NCI-H2171 (cell line): ENCODE results near the gene POLG2.
"Not testable (repeated sequence)": the region's sequence is repeated elsewhere in the genome, so short reads cannot be mapped to it uniquely, and the experiment has no call there.

ENCODE experiments used
- DNase-seq: peaks from one replicate; lab custom pipeline; 2025; lab: John Stamatoyannopoulos, UW

POLG2 gene

GRCh38 chr17:64484380-64484779 is 12.5 kb downstream of the POLG2 start:
- no peak for DNase-seq

- DNase-seq, result no peak
Measured at GRCh38 chr17:64480951-64481350, 15.9 kb downstream of the POLG2 start.

GRCh38 chr17:64477849-64478248 is 19.0 kb downstream of the POLG2 start:
- DNase-seq, result no peak

DNA sequence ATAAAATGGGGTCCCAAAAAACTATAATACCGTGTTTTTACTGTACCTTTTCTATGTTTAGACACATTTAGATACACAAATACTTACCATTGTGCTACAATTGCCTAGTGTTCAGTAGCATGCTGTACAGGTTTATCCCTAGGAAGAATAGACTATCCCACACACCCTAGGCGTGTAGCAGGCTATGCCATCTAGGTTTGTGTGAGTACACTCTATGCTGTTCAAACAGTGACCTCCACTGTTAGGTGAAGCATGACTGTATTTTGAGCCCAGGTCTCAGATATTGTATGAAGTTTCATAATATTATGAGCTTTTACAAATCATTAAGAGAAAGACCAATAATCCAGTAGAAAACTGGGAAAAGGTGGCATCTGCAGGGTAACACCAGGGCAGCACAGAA is 24.3 kb downstream of the POLG2 start:
- no peak for DNase-seq

GRCh38 chr17:64471440-64471839 is 25.4 kb downstream of the POLG2 start:
- DNase-seq, result no peak

DNA sequence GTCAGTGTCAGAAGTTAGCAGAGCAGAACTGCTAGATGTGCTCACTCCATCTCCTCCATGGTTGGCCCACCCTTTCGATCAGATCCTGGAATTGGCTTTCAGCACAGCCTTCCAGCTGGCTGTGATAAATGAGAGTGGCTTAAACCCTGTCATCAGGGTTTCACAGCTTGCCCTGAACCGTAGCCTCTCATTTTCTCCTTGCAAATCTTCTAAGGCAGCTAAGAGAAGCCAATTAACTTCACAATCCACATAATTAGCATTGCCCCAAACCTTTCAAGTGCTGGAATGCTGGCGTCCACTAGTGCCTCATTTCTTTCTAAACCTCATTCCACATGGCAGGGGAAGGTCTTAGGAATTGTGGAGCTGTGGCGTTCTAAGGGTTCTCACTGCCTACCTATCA is 26.2 kb downstream of the POLG2 start:
- no peak for DNase-seq

GRCh38 chr17:64466834-64467233 is 30.0 kb downstream of the POLG2 start:
- not testable (repeated sequence) for DNase-seq

DNA sequence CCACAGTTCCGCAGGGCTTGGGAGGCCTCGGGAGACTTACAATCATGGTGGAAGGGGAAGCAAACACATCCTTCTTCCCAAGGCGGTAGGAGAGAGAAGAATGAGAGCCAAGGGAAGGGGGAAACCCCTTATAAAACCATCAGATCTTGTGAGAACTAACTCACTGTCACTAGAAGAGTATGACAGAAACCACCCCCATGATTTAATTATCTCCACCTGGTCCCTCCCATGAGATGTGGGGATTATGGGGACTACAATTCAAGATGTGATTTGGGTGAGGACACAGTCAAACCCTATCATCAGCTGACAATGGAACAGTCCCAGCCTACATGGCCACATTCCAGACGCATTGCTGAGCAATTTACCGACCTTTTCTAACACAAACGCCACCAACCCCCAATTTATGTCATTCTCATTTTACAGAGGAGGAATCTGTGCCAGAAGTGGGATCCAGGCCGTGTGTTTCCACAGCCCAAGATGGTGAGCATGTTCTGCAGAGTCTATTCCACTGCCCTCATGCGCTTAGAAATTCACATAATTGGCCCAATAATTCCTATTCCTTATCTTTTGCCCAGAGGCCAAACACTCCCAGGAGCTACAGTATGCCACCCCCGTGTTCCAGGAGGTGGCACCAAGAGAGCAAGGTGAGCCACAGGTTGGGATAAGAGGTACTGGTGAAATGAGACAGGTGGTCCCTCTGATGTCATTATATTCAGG is 30.7 kb downstream of the POLG2 start:
- DNase-seq, result no peak

- DNase-seq, result no peak
Measured at GRCh38 chr17:64461788-64462187, 35.1 kb downstream of the POLG2 start.

GRCh38 chr17:64460955-64461354 is 35.9 kb downstream of the POLG2 start:
- DNase-seq, result no peak

- DNase-seq, result not testable (repeated sequence)
Measured at GRCh38 chr17:64459818-64460217, 37.0 kb downstream of the POLG2 start.

DNA sequence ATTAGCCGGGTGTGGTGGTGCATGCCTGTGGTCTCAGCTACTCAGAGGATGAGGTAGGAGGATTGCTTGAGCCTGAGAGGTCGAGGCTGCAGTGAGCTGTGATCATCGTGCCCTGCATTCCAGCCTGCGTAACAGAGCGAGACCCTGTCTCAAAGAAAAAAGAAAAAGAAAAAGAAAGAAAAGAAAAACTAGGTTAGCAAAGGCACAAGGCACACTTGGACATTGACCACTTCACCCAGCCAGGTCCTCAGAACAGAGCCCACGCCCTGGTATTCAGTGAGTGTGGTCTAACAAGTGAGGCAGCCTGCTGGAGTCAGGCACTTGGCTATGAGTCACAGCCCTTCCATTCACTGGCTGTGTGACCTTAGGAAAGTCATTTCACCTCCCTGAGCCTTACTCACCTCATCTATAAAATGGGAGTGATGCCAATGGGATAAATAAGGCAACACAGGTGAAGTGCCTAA is 37.5 kb downstream of the POLG2 start:
- no peak for DNase-seq

- DNase-seq, result no peak
Measured at GRCh38 chr17:64458756-64459155, 38.1 kb downstream of the POLG2 start.

GRCh38 chr17:64457156-64457555 is 39.7 kb downstream of the POLG2 start:
- DNase-seq, result no peak

DNA sequence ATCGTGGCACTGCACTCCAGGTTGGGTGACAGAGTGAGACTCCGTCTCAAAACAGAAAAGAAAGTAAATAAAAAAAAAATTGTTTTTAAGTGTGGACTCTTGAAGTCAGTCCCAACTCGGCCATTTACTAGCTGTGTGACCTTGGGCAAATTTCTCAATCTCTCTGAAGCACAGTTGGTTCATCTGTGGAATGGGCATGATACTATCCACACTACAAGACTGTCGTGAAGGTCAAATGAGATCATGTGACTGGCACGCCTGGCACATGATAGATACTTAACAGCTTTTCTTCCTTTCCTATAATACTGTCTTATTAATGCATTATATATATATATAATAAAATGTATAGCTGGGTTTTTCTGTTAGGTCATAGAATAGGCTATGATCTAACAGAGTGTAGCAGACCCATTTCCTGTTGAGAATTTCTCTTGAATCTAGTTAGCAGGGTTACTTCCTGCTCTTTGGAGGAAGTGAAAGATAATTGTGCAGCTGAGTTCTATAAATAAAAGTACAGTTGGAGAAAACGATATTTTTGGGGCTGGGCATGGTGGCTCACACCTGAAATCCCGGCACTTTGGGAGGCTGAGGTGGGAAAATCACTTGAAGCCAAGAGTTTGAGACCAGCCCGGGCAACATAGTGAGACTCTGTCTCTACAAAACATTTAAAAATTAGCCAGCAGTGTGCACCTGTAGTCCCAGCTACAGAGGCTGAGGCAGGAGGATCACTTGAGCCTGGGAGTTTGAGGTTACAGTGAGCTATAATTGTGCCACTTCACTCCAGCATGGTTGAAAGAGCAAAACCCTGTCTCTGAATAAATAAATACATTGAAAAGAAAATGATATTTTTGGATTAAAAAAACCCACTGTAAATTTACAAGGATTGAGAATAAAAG is 40.6 kb downstream of the POLG2 start:
- DNase-seq, result no peak

DNA sequence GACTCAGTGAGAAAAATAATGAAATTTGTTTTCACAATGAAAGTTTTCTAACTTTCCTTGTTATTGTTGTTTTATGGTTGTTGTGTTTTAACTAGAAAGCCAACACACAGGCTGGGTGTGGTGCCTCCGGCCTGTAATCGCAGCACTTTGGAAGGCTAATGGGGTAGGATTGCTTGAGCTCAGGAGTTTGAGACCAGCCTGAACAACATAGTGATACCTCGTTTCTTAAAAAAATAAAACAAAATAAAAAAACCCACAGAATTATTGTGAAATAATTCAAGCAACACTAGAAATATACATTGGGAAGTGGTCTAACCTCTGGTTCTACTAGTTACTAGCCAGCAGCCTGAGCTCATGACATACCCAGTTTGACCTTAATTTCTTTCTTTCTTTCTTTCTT is 47.3 kb downstream of the POLG2 start:
- DNase-seq, result no peak

GRCh38 chr17:64448665-64449512 is 48.0 kb downstream of the POLG2 start, which contains the start of gene MILR1:
Gene MILR1, plus strand, starts transcription at chr17:64449115. Its CDS starts 54 bp downstream, at chr17:64449169.
- no peak for DNase-seq

- no peak for DNase-seq
Measured at GRCh38 chr17:64447526-64447925, 49.3 kb downstream of the POLG2 start.

DNA sequence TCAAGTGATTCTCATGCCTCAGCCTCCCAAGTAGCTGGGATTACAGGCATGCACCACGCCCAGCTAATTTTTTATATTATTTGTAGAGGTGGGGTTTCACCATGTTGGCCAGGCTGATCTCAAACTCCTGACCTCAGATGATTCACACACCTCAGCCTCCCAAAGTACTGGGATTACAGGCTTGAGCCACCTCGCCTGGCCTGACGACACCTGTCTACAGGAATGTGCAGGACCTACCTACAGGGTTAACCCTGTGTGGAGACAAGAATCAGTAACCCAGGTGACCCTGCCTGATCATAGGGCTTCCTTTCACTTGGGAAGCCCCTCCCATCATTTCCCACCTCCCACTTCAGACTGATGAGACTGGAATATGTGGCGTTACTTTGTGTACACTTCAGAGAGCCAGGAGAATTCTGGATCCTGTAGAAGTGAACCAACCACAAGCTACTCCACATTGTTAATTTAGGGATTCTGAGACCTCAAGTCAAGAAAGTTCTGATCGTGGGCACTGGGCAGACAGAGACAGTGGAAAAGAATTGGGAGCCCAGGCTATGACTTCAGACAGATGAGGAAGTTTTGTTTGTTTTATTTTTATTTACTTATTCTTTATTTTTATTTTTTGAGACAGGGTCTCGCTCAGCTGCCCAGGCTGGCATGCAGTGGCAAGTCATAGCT is 53.6 kb downstream of the POLG2 start:
- no peak for DNase-seq

DNA sequence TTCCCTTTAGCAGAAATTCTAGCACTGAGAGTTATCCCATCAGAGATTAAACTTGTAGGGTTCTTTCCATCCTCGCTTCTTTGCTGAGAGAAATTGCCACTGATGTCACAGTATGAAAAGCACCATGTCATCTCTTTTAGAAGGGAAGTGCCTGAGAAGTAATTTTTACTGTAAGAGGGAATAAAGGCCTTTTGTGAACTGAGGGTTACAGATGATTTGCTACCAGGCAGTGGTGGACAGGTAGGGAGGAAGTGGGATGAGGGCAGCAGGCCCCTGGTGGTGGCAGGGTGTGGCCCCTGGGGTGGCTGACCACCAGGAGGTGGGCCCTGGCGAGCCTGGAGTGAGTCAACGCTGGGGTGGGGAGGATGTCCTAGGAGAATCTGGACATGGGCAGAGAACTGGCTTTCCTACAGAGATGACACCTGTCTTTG is 54.3 kb downstream of the POLG2 start:
- DNase-seq, result no peak

GRCh38 chr17:64441772-64442540 is 54.9 kb downstream of the POLG2 start:
- DNase-seq, result no peak
